ENCODE data around the gene LIN7B.

- TF ChIP-seq, protein P1, sequence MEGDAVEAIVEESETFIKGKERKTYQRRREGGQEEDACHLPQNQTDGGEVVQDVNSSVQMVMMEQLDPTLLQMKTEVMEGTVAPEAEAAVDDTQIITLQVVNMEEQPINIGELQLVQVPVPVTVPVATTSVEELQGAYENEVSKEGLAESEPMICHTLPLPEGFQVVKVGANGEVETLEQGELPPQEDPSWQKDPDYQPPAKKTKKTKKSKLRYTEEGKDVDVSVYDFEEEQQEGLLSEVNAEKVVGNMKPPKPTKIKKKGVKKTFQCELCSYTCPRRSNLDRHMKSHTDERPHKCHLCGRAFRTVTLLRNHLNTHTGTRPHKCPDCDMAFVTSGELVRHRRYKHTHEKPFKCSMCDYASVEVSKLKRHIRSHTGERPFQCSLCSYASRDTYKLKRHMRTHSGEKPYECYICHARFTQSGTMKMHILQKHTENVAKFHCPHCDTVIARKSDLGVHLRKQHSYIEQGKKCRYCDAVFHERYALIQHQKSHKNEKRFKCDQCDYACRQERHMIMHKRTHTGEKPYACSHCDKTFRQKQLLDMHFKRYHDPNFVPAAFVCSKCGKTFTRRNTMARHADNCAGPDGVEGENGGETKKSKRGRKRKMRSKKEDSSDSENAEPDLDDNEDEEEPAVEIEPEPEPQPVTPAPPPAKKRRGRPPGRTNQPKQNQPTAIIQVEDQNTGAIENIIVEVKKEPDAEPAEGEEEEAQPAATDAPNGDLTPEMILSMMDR (conservative IDR thresholded peaks at IDR 0.05; ENCODE audit: low read depth in 2 of 2) = no peak
- TF ChIP-seq EZH2phosphoT487 (IDR thresholded peaks at IDR 0.05; ENCODE audit: unreplicated experiment) (no peak), POLR2AphosphoS5 (IDR thresholded peaks at IDR 0.05; ENCODE audit: low read depth) (no peak), EZH2 (IDR thresholded peaks at IDR 0.05; ENCODE audit: low read depth, unreplicated experiment) (no peak), JUNB (IDR thresholded peaks at IDR 0.05; ENCODE audit: unreplicated experiment) (no peak), CREB1 (CRISPR knock-in tag; IDR thresholded peaks at IDR 0.05; ENCODE audit: low read depth) (no peak), ZNF462 (CRISPR knock-in tag; IDR thresholded peaks at IDR 0.05) (no peak), NANOG (IDR thresholded peaks at IDR 0.05; ENCODE audit: borderline replicate concordance) (no peak)
- TF ChIP-seq, protein P2, sequence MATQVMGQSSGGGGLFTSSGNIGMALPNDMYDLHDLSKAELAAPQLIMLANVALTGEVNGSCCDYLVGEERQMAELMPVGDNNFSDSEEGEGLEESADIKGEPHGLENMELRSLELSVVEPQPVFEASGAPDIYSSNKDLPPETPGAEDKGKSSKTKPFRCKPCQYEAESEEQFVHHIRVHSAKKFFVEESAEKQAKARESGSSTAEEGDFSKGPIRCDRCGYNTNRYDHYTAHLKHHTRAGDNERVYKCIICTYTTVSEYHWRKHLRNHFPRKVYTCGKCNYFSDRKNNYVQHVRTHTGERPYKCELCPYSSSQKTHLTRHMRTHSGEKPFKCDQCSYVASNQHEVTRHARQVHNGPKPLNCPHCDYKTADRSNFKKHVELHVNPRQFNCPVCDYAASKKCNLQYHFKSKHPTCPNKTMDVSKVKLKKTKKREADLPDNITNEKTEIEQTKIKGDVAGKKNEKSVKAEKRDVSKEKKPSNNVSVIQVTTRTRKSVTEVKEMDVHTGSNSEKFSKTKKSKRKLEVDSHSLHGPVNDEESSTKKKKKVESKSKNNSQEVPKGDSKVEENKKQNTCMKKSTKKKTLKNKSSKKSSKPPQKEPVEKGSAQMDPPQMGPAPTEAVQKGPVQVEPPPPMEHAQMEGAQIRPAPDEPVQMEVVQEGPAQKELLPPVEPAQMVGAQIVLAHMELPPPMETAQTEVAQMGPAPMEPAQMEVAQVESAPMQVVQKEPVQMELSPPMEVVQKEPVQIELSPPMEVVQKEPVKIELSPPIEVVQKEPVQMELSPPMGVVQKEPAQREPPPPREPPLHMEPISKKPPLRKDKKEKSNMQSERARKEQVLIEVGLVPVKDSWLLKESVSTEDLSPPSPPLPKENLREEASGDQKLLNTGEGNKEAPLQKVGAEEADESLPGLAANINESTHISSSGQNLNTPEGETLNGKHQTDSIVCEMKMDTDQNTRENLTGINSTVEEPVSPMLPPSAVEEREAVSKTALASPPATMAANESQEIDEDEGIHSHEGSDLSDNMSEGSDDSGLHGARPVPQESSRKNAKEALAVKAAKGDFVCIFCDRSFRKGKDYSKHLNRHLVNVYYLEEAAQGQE (IDR thresholded peaks at IDR 0.05; ENCODE audit: unreplicated experiment) = no peak
- TF ChIP-seq, protein P3, sequence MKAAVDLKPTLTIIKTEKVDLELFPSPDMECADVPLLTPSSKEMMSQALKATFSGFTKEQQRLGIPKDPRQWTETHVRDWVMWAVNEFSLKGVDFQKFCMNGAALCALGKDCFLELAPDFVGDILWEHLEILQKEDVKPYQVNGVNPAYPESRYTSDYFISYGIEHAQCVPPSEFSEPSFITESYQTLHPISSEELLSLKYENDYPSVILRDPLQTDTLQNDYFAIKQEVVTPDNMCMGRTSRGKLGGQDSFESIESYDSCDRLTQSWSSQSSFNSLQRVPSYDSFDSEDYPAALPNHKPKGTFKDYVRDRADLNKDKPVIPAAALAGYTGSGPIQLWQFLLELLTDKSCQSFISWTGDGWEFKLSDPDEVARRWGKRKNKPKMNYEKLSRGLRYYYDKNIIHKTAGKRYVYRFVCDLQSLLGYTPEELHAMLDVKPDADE (IDR thresholded peaks at IDR 0.05) = no peak
Observed at GRCh38 chr19:49135686-49136085, 21.5 kb downstream of the LIN7B start.

Data from GM23338 (cell line).